B cell (primary cell): ENCODE data around the gene OPHN1. TPM values are rescaled to one million over a fixed set of nuclear protein-coding genes. Genes with fewer than 3 reads are reported as not detected.
"Not testable (repeated sequence)": the region's sequence is repeated elsewhere in the genome, so short reads cannot be mapped to it uniquely, and the experiment has no call there.

Source experiments
- ATAC-seq: fragments of 200-7000 bp; cut with Tn5 transposase; one replicate; pipeline ENCODE4 v1.10.0; 2021; ENCODE audit warnings: low read depth, mild to moderate bottlenecking, moderate number of reproducible peaks, moderate library complexity
- CTCF ChIA-PET: fragments of 350-600 bp; sonication (Branson Sonifier 250); formaldehyde crosslinking; loops from one replicate; lab custom pipeline; 2021; ENCODE audit warnings: antibody characterized with exemption, inconsistent platforms; lab: Charles Lee
- POLR2A ChIA-PET: fragments of 350-600 bp; sonication (Branson Sonifier 250); formaldehyde crosslinking; loops from one replicate; lab custom pipeline; 2021; ENCODE audit warnings: antibody characterized with exemption; lab: Charles Lee
- DNase-seq: peaks from one replicate; pipeline ENCODE4 v3.0.0; 2013
- H2AFZ ChIP-seq: 2 replicates; pipeline ENCODE4 v1.6.1; 2012; ENCODE audit warnings: mild to moderate bottlenecking, low read depth, low read length; ENCODE audit not compliant: insufficient read depth, poor library complexity, severe bottlenecking
- H3K27ac ChIP-seq, 2 donors: 1 replicate in 1 of 2; 2 replicates in 1 of 2; pipeline ENCODE4 v1.5.1; 2012 to 2013; ENCODE audit warnings: low read length in 2 of 2, mild to moderate bottlenecking in 2 of 2, moderate library complexity in 1 of 2
- H3K27me3 ChIP-seq, 4 experiments: fragments of 200-600 bp in 1 of 4; sonication (generic) in 1 of 4; replicated peaks in 1 of 4; 1 replicate in 2 of 4; 2 replicates in 2 of 4; pipeline versions ENCODE4 v1.6.1 to v1.7.0; 2013 to 2016; ENCODE audit warnings: low read length in 3 of 4, mild to moderate bottlenecking in 2 of 4, mixed read lengths in 1 of 4, moderate library complexity in 1 of 4; ENCODE audit not compliant: insufficient read depth in 4 of 4, control insufficient read depth in 3 of 4; ENCODE audit errors: control extremely low read depth in 1 of 4
- H3K36me3 ChIP-seq, 2 experiments: replicated peaks in 1 of 2; 1 replicate in 1 of 2; 2 replicates in 1 of 2; pipeline versions ENCODE4 v1.6.1 to v1.7.1; 2013; ENCODE audit warnings: low read length in 1 of 2; ENCODE audit not compliant: insufficient read depth in 2 of 2, control insufficient read depth in 1 of 2; ENCODE audit errors: control extremely low read depth in 1 of 2, extremely low read depth in 1 of 2
- H3K4me1 ChIP-seq, 2 donors: fragments of 200-600 bp in 1 of 2; sonication (generic) in 1 of 2; 1 replicate in 1 of 2; 2 replicates in 1 of 2; pipeline versions ENCODE4 v1.5.1 to v1.6.1; 2013 to 2017; ENCODE audit warnings: low read length in 2 of 2; ENCODE audit not compliant: control insufficient read depth in 2 of 2, insufficient read depth in 2 of 2
- H3K4me2 ChIP-seq: replicated peaks from 2 replicates; pipeline ENCODE3; 2012; ENCODE audit warnings: mild to moderate bottlenecking, low read depth, low read length; ENCODE audit not compliant: poor library complexity, severe bottlenecking
- H3K4me3 ChIP-seq, 5 experiments: fragments of 200-600 bp in 1 of 5; sonication (generic) in 1 of 5; 1 replicate in 3 of 5; 2 replicates in 2 of 5; pipeline versions ENCODE4 v1.5.1 to v1.7.0; 2011 to 2016; ENCODE audit warnings: low read length in 4 of 5, mild to moderate bottlenecking in 4 of 5, low read depth in 2 of 5, control low read depth in 1 of 5, moderate library complexity in 1 of 5; ENCODE audit not compliant: insufficient read depth in 1 of 5; ENCODE audit errors: control extremely low read depth in 1 of 5, extremely low read depth in 1 of 5
- H3K79me2 ChIP-seq: fragments of 200-600 bp; sonication (generic); one replicate; pipeline ENCODE4 v1.6.0; 2016; ENCODE audit warnings: low read length; ENCODE audit not compliant: control insufficient read depth, insufficient read depth
- H3K9ac ChIP-seq: fragments of 200-600 bp; sonication (generic); 2 replicates; pipeline ENCODE4 v1.6.1; 2017; ENCODE audit warnings: mild to moderate bottlenecking, low read length, moderate library complexity
- H3K9me3 ChIP-seq, 3 donors: one replicate each; pipeline versions ENCODE4 v1.6.1 to v1.7.1; 2013; ENCODE audit warnings: low read length in 2 of 3; ENCODE audit not compliant: control insufficient read depth in 2 of 3, insufficient read depth in 1 of 3; ENCODE audit errors: control extremely low read depth in 1 of 3
- H4K20me1 ChIP-seq: 2 replicates; pipeline ENCODE4 v1.6.0; 2012; ENCODE audit warnings: mild to moderate bottlenecking, low read length; ENCODE audit not compliant: insufficient read depth, control insufficient read depth, poor library complexity, severe bottlenecking
- H3K27ac Mint-ChIP-seq: one replicate; pipeline ENCODE4 v1.8.0; 2021; ENCODE audit warnings: mixed read lengths
- H3K27me3 Mint-ChIP-seq: one replicate; pipeline ENCODE4 v1.8.0; 2021; ENCODE audit warnings: mixed read lengths
- H3K4me1 Mint-ChIP-seq: one replicate; pipeline ENCODE4 v1.8.0; 2021; ENCODE audit warnings: mixed read lengths
- H3K4me3 Mint-ChIP-seq: one replicate; pipeline ENCODE4 v1.8.0; 2021; ENCODE audit warnings: mixed read lengths
- H3K9me3 Mint-ChIP-seq: one replicate; pipeline ENCODE4 v1.8.0; 2022; ENCODE audit warnings: mixed read lengths; ENCODE audit not compliant: insufficient read depth
- CTCF ChIP-seq: fragments of 200-600 bp; IDR thresholded peaks from one replicate; pipeline ENCODE4 v1.8.0; 2022; ENCODE audit warnings: antibody characterized with exemption, mild to moderate bottlenecking
- EZH2 ChIP-seq: IDR thresholded peaks from 2 replicates; pipeline ENCODE4 v1.6.1; 2012; ENCODE audit warnings: borderline replicate concordance, low read depth, mild to moderate bottlenecking, moderate library complexity, low read length; ENCODE audit not compliant: insufficient read depth, poor library complexity, severe bottlenecking
- WGBS: methylation state at CpG from one replicate; pipeline ENCODE4 v1.1.5; 2013; ENCODE audit warnings: missing lambda C conversion rate; ENCODE audit not compliant: insufficient coverage; 5-methylcytosine and 5-hydroxymethylcytosine counted together
- intact Hi-C: fragments of 100-400 bp; cut with micrococcal nuclease; formaldehyde crosslinking; loops from one replicate; pipeline ENCODE4 v1.10.0; 2022
- polyA plus RNA-seq: library from polyadenylated mRNA; depleted of rRNA; stranded (reverse); fragments of >200 nt; gene quantifications from 2 replicates; pipeline ENCODE4 v1.2.3, GENCODE V29; 2012
- total RNA-seq, 2 donors: library from RNA; stranded (reverse); fragments of 120-200 nt in 1 of 2; gene quantifications; 1 replicate in 1 of 2; 2 replicates in 1 of 2; pipeline versions ENCODE4 v1.2.3 to v1.2.4, GENCODE V29; 2013 to 2022

OPHN1 gene
- total and polyA plus RNA-seq, 2 donors (not counting 1 experiment from before 2014, with no cell fraction given), result 0.03 to 0.17 TPM

GRCh38 chrX:68343551-68343950, 89.7 kb downstream of the OPHN1 start:
- H3K9me3 ChIP-seq, result no peaks in the 10 kb centered on the region
- Mint-ChIP-seq H3K4me1 (no peaks in the 10 kb centered on the region), H3K4me3 (no peak overlapping the region), H3K27me3 (no peaks in the 10 kb centered on the region), H3K27ac (no peak overlapping the region), H3K9me3 (no peaks in the 10 kb centered on the region)
- H3K27me3 ChIP-seq, result no peaks in the 10 kb centered on the region
- ChIA-PET CTCF (no interaction called here), POLR2A (no interaction called here)
- DNase-seq (no peak), ATAC-seq (no peak)
- no peaks in the 10 kb centered on the region for H3K36me3 ChIP-seq
- H4K20me1 ChIP-seq, result no peaks in the 10 kb centered on the region
- H3K27ac ChIP-seq, result no peak overlapping the region
- H3K4me2 ChIP-seq, result no peak overlapping the region
- H3K9ac ChIP-seq, result no peak overlapping the region
- no CpG with 5 or more reads among the region's 3 CpGs for WGBS
- TF ChIP-seq CTCF (no peak), EZH2 (no peak)
- no peaks in the 10 kb centered on the region for H3K4me1 ChIP-seq
- intact Hi-C loops, result no loop called here
- no peak overlapping the region for H2AFZ ChIP-seq
- H3K79me2 ChIP-seq, result no peaks in the 10 kb centered on the region
- no peak overlapping the region for H3K4me3 ChIP-seq

GRCh38 chrX:68332201-68332731, 101.0 kb downstream of the OPHN1 start:
- H3K9me3 Mint-ChIP-seq, result no peaks in the 10 kb centered on the region
- intact Hi-C loops, result no loop called here
- no peaks in the 10 kb centered on the region for H4K20me1 ChIP-seq
- H3K4me1 ChIP-seq, result no peaks in the 10 kb centered on the region
- H3K27ac Mint-ChIP-seq, result no peak overlapping the region
- no peaks in the 10 kb centered on the region for H3K27me3 ChIP-seq
- ChIA-PET CTCF (no interaction called here), POLR2A (no interaction called here)
- no peaks in the 10 kb centered on the region for H3K9me3 ChIP-seq
- no peaks in the 10 kb centered on the region for H3K4me1 Mint-ChIP-seq
- no peak overlapping the region for H2AFZ ChIP-seq
- H3K27ac ChIP-seq, result no peak overlapping the region
- H3K4me2 ChIP-seq, result no peak overlapping the region
- WGBS, result 94% methylated on average over 3 of the region's 4 CpGs
- no peak overlapping the region for H3K4me3 Mint-ChIP-seq
- TF ChIP-seq EZH2 (no peak), CTCF (no peak)
- H3K36me3 ChIP-seq, result no peaks in the 10 kb centered on the region
- no peak for ATAC-seq
- DNase-seq, result no peak
- no peaks in the 10 kb centered on the region for H3K27me3 Mint-ChIP-seq
- H3K9ac ChIP-seq, result no peak overlapping the region
- no peak overlapping the region for H3K4me3 ChIP-seq
- no peaks in the 10 kb centered on the region for H3K79me2 ChIP-seq

GRCh38 chrX:68326841-68327240, 106.5 kb downstream of the OPHN1 start:
- H3K27me3 Mint-ChIP-seq, H2AFZ ChIP-seq, H3K9me3 Mint-ChIP-seq, H3K9me3 ChIP-seq, H3K36me3 ChIP-seq, H3K4me1 ChIP-seq, H4K20me1 ChIP-seq, H3K4me1 Mint-ChIP-seq, H3K79me2 ChIP-seq, POLR2A ChIA-PET, DNase-seq, H3K27ac ChIP-seq, H3K9ac ChIP-seq, intact Hi-C loops, H3K27ac Mint-ChIP-seq, ATAC-seq, H3K4me3 Mint-ChIP-seq, CTCF ChIA-PET, H3K27me3 ChIP-seq, H3K4me2 ChIP-seq, H3K4me3 ChIP-seq: not testable (repeated sequence)
- WGBS, result no CpG with 5 or more reads among the region's 30 CpGs
